Measurements from ENCODE around the gene PRSS8.

Gene PRSS8

GRCh38 chr16:31125844-31126243, 9.7 kb downstream of the PRSS8 start:
- Histone ChIP-seq H3K27ac (no peak overlapping the region), H3K27me3 (replicated peaks) (no peaks in the 10 kb centered on the region), H3K4me3 (ENCODE audit: low read depth, low read length) (no peak overlapping the region), H3K36me3 (replicated peaks) (peaks cover 11% of the 10 kb centered on the region)
- DNase-seq, result no peak
- TF ChIP-seq, protein P1, sequence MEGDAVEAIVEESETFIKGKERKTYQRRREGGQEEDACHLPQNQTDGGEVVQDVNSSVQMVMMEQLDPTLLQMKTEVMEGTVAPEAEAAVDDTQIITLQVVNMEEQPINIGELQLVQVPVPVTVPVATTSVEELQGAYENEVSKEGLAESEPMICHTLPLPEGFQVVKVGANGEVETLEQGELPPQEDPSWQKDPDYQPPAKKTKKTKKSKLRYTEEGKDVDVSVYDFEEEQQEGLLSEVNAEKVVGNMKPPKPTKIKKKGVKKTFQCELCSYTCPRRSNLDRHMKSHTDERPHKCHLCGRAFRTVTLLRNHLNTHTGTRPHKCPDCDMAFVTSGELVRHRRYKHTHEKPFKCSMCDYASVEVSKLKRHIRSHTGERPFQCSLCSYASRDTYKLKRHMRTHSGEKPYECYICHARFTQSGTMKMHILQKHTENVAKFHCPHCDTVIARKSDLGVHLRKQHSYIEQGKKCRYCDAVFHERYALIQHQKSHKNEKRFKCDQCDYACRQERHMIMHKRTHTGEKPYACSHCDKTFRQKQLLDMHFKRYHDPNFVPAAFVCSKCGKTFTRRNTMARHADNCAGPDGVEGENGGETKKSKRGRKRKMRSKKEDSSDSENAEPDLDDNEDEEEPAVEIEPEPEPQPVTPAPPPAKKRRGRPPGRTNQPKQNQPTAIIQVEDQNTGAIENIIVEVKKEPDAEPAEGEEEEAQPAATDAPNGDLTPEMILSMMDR (IDR thresholded peaks at IDR 0.05; ENCODE audit: low read depth, low read length, missing control alignments), result no peak
- in situ Hi-C loops (cut with HindIII; ENCODE audit: low pct_ligation_motif_present, low sequenced_read_pairs), result no loop called here

DNA sequence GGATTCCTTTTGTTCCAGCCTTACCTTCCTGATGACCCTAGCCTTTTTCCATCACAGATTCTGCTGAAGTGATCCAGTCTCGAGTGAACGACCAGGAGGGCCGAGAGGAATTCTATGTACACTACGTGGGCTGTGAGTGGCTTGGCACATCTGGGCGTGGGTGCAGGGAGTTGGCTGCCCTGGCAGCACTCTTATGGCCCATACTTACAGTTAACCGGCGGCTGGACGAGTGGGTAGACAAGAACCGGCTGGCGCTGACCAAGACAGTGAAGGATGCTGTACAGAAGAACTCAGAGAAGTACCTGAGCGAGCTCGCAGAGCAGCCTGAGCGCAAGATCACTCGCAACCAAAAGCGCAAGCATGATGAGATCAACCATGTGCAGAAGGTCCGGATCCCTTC, 15.4 kb downstream of the PRSS8 start:
- no peak for DNase-seq
- no peak overlapping the region for H3K27ac ChIP-seq
- H3K27me3 ChIP-seq (replicated peaks), result no peaks in the 10 kb centered on the region
- no peak overlapping the region for H3K4me3 ChIP-seq (ENCODE audit: low read depth, low read length)
- in situ Hi-C loops (cut with HindIII; ENCODE audit: low pct_ligation_motif_present, low sequenced_read_pairs), result no loop called here
- TF ChIP-seq, protein P1 (IDR thresholded peaks at IDR 0.05; ENCODE audit: low read depth, low read length, missing control alignments), result no peak
- H3K36me3 ChIP-seq (replicated peaks), result peaks cover 22% of the 10 kb centered on the region

DNA sequence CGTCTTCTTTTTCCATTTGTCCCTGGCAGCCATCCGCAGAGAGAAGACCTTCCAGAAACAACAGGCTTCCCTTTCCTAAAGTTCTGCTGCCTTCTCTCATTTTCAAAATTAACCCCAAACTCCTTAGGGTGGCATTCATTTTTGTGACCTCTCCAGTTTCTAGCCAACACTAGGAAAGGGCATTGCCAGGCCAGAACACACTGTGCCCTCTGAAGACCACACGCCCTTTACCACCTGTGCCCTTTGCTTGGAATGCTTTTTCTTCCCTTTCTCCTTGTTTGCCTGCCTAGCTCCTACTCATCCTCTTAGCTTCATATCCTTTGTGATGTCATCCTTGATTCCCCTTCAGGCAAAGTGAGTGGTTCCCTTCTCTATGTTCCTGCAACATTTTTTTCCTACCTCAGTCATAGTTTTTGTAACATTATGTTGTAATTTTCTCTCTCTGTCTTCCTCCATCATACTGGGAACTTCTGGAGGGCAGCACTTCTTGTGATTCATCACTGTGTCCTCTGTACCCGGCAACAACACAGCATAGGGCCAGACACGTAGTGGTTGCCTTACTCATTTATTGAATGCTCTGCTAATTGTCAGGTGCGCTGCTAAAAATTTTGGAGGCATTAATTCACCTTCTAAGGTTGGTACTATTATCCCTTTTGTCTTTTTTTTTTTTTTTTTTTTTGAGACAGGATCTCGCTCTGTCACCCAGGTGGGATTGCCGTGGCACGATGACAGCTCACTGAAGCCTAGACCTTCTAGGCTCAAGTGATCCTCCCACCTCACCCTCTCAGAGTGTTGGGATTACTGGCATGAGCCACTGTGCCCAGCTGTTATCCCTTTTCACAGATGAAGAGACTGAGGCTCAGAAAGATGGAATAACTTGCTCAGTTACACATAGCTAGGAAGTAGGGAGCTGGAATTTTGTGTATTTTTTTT, 17.0 kb downstream of the PRSS8 start:
- no peaks in the 10 kb centered on the region for H3K27me3 ChIP-seq (replicated peaks)
- DNase-seq, result peak; percentile 47
- H3K36me3 ChIP-seq (replicated peaks), result peaks cover 22% of the 10 kb centered on the region
- in situ Hi-C loops (cut with HindIII; ENCODE audit: low pct_ligation_motif_present, low sequenced_read_pairs), result no loop called here
- H3K27ac ChIP-seq, result peak overlapping the region; percentile 95
- H3K4me3 ChIP-seq (ENCODE audit: low read depth, low read length), result peak overlapping the region; percentile 71
- TF ChIP-seq, protein P1 (IDR thresholded peaks at IDR 0.05; ENCODE audit: low read depth, low read length, missing control alignments), result no peak

GRCh38 chr16:31117384-31118222, 17.9 kb downstream of the PRSS8 start, which contains the start of gene KAT8:
TSS of gene KAT8 (plus strand) at chr16:31117664. CDS start at chr16:31117682, 18 bp downstream.
- peaks cover 24% of the 10 kb centered on the region for H3K36me3 ChIP-seq (replicated peaks)
- TF ChIP-seq, protein P1 (IDR thresholded peaks at IDR 0.05; ENCODE audit: low read depth, low read length, missing control alignments), result no peak
- in situ Hi-C loops (cut with HindIII; ENCODE audit: low pct_ligation_motif_present, low sequenced_read_pairs), result no loop called here
- H3K27ac ChIP-seq, result peak within 1 kb of the TSS; percentile 95
- DNase-seq, result peak; percentile 99
- H3K27me3 ChIP-seq (replicated peaks), result no peaks in the 10 kb centered on the region
- H3K4me3 ChIP-seq (ENCODE audit: low read depth, low read length), result peak within 1 kb of the TSS; percentile 71

- Histone ChIP-seq H3K4me3 (ENCODE audit: low read depth, low read length) (no peak overlapping the region), H3K27ac (no peak overlapping the region), H3K36me3 (replicated peaks) (peaks cover 32% of the 10 kb centered on the region), H3K27me3 (replicated peaks) (no peaks in the 10 kb centered on the region)
- in situ Hi-C loops (cut with HindIII; ENCODE audit: low pct_ligation_motif_present, low sequenced_read_pairs), result no loop called here
- TF ChIP-seq, protein P1 (IDR thresholded peaks at IDR 0.05; ENCODE audit: low read depth, low read length, missing control alignments), result no peak
- DNase-seq, result no peak
Observed at GRCh38 chr16:31114468-31114867, 21.1 kb downstream of the PRSS8 start.

All from brain microvascular endothelial cell (primary cell).